HEK293T (cell line): ENCODE measurements around the gene HSPB6.

ENCODE experiments used
- BHLHE40 ChIP-seq: fragments of 450-650 bp; IDR thresholded peaks from 2 replicates; pipeline ENCODE4 v1.6.1; 2016; ENCODE audit warnings: mild to moderate bottlenecking, moderate library complexity, borderline replicate concordance
- CTBP1 ChIP-seq: fragments of 450-650 bp; IDR thresholded peaks from 2 replicates; pipeline ENCODE4 v1.6.1; 2016; ENCODE audit warnings: borderline replicate concordance
- ELF4 ChIP-seq: fragments of 450-650 bp; IDR thresholded peaks from 2 replicates; pipeline ENCODE4 v1.6.1; 2017; ENCODE audit warnings: antibody characterized with exemption
- FOXK2 ChIP-seq: fragments of 450-650 bp; IDR thresholded peaks from 2 replicates; pipeline ENCODE4 v1.6.1; 2016; ENCODE audit warnings: mild to moderate bottlenecking
- NFRKB ChIP-seq: fragments of 450-650 bp; IDR thresholded peaks from 2 replicates; pipeline ENCODE4 v1.6.1; 2016; ENCODE audit warnings: mild to moderate bottlenecking, moderate library complexity
- SP1 ChIP-seq: fragments of 450-650 bp; IDR thresholded peaks from 2 replicates; pipeline ENCODE4 v1.6.1; 2017
- TARDBP ChIP-seq: fragments of 450-650 bp; IDR thresholded peaks from 2 replicates; pipeline ENCODE4 v1.6.1; 2016
- ZNF384 ChIP-seq: fragments of 450-650 bp; IDR thresholded peaks from 2 replicates; pipeline ENCODE4 v1.6.1; 2016

DNA sequence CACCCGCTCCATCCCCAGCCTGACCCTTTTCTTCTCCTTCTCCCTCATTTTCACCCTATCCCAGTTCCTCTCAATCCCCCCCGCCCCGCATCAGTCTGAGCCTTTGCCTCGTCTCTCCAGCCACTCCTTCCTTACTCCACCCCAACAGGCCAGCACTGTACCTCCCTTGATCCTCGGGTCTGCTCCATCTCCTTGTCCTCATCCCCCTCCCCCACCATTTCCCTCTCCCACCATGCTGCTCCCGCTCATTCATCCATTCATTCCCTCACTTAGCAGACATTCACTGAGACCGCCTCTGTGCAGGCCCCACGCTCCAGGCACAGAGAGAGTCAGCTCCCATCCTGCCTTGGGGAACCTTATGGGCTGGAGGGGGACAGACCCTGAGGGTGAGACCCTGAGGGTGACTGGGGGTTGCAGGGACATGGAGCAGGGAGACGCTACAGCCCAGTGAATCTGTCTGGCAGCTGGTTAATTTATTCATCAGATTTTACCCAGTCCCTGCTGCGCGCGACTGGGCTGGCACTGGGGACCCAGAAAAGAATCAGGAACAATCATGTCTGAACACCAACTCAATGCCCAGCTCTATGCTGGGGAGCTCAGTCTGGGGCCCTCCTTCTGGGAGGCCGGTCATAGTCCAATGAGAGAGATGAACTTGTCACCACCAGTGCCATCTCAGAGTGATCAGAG, 19.4 kb upstream of the HSPB6 start:
- TF ChIP-seq FOXK2 (no peak), CTBP1 (no peak), SP1 (no peak), ELF4 (no peak), TARDBP (no peak), ZNF384 (no peak), BHLHE40 (no peak), NFRKB (no peak)
